ENCODE results near the gene ATXN2.

Gene ATXN2

GRCh38 chr12:111425655-111426054, 173.5 kb downstream of the ATXN2 start:
- H2AFZ ChIP-seq (ENCODE audit: low read length): no peak overlapping the region
- H3K9me2 ChIP-seq (ENCODE audit: low read depth, low read length): no peaks in the 10 kb centered on the region
- no peak overlapping the region for H3K4me2 ChIP-seq (ENCODE audit: low read length)
- H3K27me3 ChIP-seq (ENCODE audit: insufficient read depth, low read length): no peaks in the 10 kb centered on the region
- H3K79me2 ChIP-seq (ENCODE audit: insufficient read depth, low read length): no peaks in the 10 kb centered on the region
- H3K36me3 ChIP-seq (ENCODE audit: insufficient read depth, low read length): no peaks in the 10 kb centered on the region
- no peaks in the 10 kb centered on the region for H3K4me1 ChIP-seq (ENCODE audit: insufficient read depth, low read length, severe bottlenecking)
- H3K27ac ChIP-seq (ENCODE audit: low read depth, low read length, poor library complexity, severe bottlenecking): no peak overlapping the region
- H3K9me3 ChIP-seq (ENCODE audit: low read length): no peaks in the 10 kb centered on the region
- H4K20me1 ChIP-seq (ENCODE audit: insufficient read depth, low read length): no peaks in the 10 kb centered on the region
- H3F3A ChIP-seq (ENCODE audit: insufficient read depth, low read length): no peaks in the 10 kb centered on the region
- TF ChIP-seq EZH2 (IDR thresholded peaks at IDR 0.05; ENCODE audit: borderline replicate concordance, low read length) (no peak), CTCF (IDR thresholded peaks at IDR 0.05; ENCODE audit: low read length) (no peak)
- H3K9ac ChIP-seq (ENCODE audit: low read length): no peak overlapping the region
- H3K4me3 ChIP-seq (ENCODE audit: low read depth, low read length, poor library complexity, severe bottlenecking): no peak overlapping the region

GRCh38 chr12:111424793-111425251, 174.3 kb downstream of the ATXN2 start:
- H3K4me1 ChIP-seq (ENCODE audit: insufficient read depth, low read length, severe bottlenecking): no peaks in the 10 kb centered on the region
- H3K27me3 ChIP-seq (ENCODE audit: insufficient read depth, low read length): no peaks in the 10 kb centered on the region
- H3K27ac ChIP-seq (ENCODE audit: low read depth, low read length, poor library complexity, severe bottlenecking): no peak overlapping the region
- no peaks in the 10 kb centered on the region for H3K9me2 ChIP-seq (ENCODE audit: low read depth, low read length)
- no peak for TF ChIP-seq EZH2 (IDR thresholded peaks at IDR 0.05; ENCODE audit: borderline replicate concordance, low read length)
- no peak for TF ChIP-seq CTCF (IDR thresholded peaks at IDR 0.05; ENCODE audit: low read length)
- no peaks in the 10 kb centered on the region for H3K79me2 ChIP-seq (ENCODE audit: insufficient read depth, low read length)
- H3K36me3 ChIP-seq (ENCODE audit: insufficient read depth, low read length): no peaks in the 10 kb centered on the region
- H4K20me1 ChIP-seq (ENCODE audit: insufficient read depth, low read length): no peaks in the 10 kb centered on the region
- H3K4me2 ChIP-seq (ENCODE audit: low read length): no peak overlapping the region
- no peaks in the 10 kb centered on the region for H3K9me3 ChIP-seq (ENCODE audit: low read length)
- H3K9ac ChIP-seq (ENCODE audit: low read length): no peak overlapping the region
- H3K4me3 ChIP-seq (ENCODE audit: low read depth, low read length, poor library complexity, severe bottlenecking): no peak overlapping the region
- H3F3A ChIP-seq (ENCODE audit: insufficient read depth, low read length): no peaks in the 10 kb centered on the region
- no peak overlapping the region for H2AFZ ChIP-seq (ENCODE audit: low read length)

- no peaks in the 10 kb centered on the region for H3K79me2 ChIP-seq (ENCODE audit: insufficient read depth, low read length)
- H3F3A ChIP-seq (ENCODE audit: insufficient read depth, low read length): no peaks in the 10 kb centered on the region
- no peaks in the 10 kb centered on the region for H3K4me1 ChIP-seq (ENCODE audit: insufficient read depth, low read length, severe bottlenecking)
- TF ChIP-seq CTCF (IDR thresholded peaks at IDR 0.05; ENCODE audit: low read length) (no peak), EZH2 (IDR thresholded peaks at IDR 0.05; ENCODE audit: borderline replicate concordance, low read length) (no peak)
- H3K36me3 ChIP-seq (ENCODE audit: insufficient read depth, low read length): no peaks in the 10 kb centered on the region; the same call in 1 of the 2 replicates
- no peaks in the 10 kb centered on the region for H4K20me1 ChIP-seq (ENCODE audit: insufficient read depth, low read length)
- no peaks in the 10 kb centered on the region for H3K27me3 ChIP-seq (ENCODE audit: insufficient read depth, low read length)
- no peaks in the 10 kb centered on the region for H3K9me3 ChIP-seq (ENCODE audit: low read length)
- no peak overlapping the region for H3K4me2 ChIP-seq (ENCODE audit: low read length)
- H3K27ac ChIP-seq (ENCODE audit: low read depth, low read length, poor library complexity, severe bottlenecking): no peak overlapping the region
- H2AFZ ChIP-seq (ENCODE audit: low read length): no peak overlapping the region
- no peaks in the 10 kb centered on the region for H3K9me2 ChIP-seq (ENCODE audit: low read depth, low read length)
- no peak overlapping the region for H3K4me3 ChIP-seq (ENCODE audit: low read depth, low read length, poor library complexity, severe bottlenecking)
- no peak overlapping the region for H3K9ac ChIP-seq (ENCODE audit: low read length)
Observed at GRCh38 chr12:111424189-111424792, 174.8 kb downstream of the ATXN2 start.
